ENCODE measurements around the gene TIA1.
"Not testable (repeated sequence)": the region's sequence is repeated elsewhere in the genome, so short reads cannot be mapped to it uniquely, and the experiment has no call there.

TIA1 gene, protein sequence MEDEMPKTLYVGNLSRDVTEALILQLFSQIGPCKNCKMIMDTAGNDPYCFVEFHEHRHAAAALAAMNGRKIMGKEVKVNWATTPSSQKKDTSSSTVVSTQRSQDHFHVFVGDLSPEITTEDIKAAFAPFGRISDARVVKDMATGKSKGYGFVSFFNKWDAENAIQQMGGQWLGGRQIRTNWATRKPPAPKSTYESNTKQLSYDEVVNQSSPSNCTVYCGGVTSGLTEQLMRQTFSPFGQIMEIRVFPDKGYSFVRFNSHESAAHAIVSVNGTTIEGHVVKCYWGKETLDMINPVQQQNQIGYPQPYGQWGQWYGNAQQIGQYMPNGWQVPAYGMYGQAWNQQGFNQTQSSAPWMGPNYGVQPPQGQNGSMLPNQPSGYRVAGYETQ

GRCh38 chr2:70248181-70248847, at the start of gene TIA1:
Gene TIA1 (minus strand): TSS chr2:70248628. CDS start chr2:70248430, 198 bp downstream.
- Histone ChIP-seq H3K36me3 (ENCODE audit: control insufficient read depth, insufficient read depth, low read length) (no peaks in the 10 kb centered on the region), H3K4me1 (ENCODE audit: control insufficient read depth, insufficient read depth, low read length) (peaks cover 6% of the 10 kb centered on the region), H3K9me3 (ENCODE audit: control insufficient read depth, insufficient read depth, low read length) (no peaks in the 10 kb centered on the region), H3K4me3 (ENCODE audit: low read depth, low read length) (peak within 1 kb of the TSS; percentile 99), H3K9ac (ENCODE audit: low read depth, low read length) (peak within 1 kb of the TSS; percentile 100), H3K27me3 (ENCODE audit: control insufficient read depth, insufficient read depth, low read length) (no peaks in the 10 kb centered on the region)

- H3K4me1 ChIP-seq (ENCODE audit: control insufficient read depth, insufficient read depth, low read length); H3K27me3 ChIP-seq (ENCODE audit: control insufficient read depth, insufficient read depth, low read length); H3K36me3 ChIP-seq (ENCODE audit: control insufficient read depth, insufficient read depth, low read length): not testable (repeated sequence)
Measured at GRCh38 chr2:70297828-70298227, 49.4 kb upstream of the TIA1 start.

DNA sequence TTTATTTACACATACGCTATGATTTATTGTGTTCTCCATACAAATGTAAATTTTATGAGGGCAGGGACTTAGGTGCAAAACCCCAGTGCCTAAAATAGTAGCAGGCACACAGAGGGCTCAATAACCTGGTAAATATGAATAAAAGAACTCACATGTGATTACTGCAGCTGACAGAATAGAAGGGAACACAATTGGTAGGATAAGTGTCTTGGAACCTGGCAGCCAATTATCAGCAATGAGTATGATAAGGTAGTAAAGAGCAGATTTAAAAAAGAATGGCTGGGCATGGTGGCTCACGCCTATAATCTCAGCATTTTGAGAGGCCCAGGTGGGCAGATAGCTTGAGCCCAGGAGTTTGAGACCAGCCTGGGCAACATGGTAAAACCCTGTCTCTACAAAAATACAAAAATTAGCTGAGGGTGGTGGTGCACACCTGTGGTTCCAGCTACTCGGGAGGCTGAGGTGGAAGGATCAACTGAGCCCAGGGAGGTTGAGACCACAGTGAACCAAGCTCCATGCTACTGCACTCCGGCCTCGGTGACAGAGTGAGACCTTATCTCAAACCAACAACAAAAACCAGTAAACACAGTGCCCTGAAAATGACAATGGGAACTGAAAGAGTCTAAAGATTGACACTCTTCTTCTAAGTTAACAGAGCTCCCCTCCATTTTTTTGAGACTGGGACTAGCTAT, 35.2 kb upstream of the TIA1 start:
- no peak overlapping the region for H3K9ac ChIP-seq (ENCODE audit: low read depth, low read length)
- no peaks in the 10 kb centered on the region for H3K9me3 ChIP-seq (ENCODE audit: control insufficient read depth, insufficient read depth, low read length)
- peaks cover 25% of the 10 kb centered on the region for H3K36me3 ChIP-seq (ENCODE audit: control insufficient read depth, insufficient read depth, low read length)
- no peaks in the 10 kb centered on the region for H3K4me1 ChIP-seq (ENCODE audit: control insufficient read depth, insufficient read depth, low read length)
- H3K27me3 ChIP-seq (ENCODE audit: control insufficient read depth, insufficient read depth, low read length): no peaks in the 10 kb centered on the region
- no peak overlapping the region for H3K4me3 ChIP-seq (ENCODE audit: low read depth, low read length)

More at GRCh38 chr2:70297828-70298227, 49.4 kb upstream of the TIA1 start:
- H3K4me3 ChIP-seq (ENCODE audit: low read depth, low read length); H3K9me3 ChIP-seq (ENCODE audit: control insufficient read depth, insufficient read depth, low read length); H3K9ac ChIP-seq (ENCODE audit: low read depth, low read length): not testable (repeated sequence)

DNA sequence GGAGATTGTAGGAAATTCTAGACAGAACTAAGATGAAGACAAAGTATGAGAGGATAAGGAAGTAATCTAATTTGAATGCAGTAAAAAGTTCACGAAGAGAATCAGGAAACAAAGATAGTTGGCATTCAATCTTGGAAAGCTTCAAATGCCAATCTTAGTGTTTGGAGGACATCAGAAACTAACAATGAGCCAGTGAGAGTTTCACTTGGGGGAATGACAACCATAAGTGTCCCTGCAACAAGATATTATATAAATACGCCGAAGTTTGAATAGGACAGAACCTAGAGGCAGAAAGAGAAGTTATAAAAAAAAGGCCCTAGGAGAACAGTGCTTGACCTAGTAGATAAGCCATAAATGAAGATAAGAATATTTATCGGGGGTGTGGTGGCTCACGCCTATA, 34.0 kb upstream of the TIA1 start:
- Histone ChIP-seq H3K9ac (ENCODE audit: low read depth, low read length) (no peak overlapping the region), H3K9me3 (ENCODE audit: control insufficient read depth, insufficient read depth, low read length) (no peaks in the 10 kb centered on the region), H3K4me3 (ENCODE audit: low read depth, low read length) (no peak overlapping the region), H3K4me1 (ENCODE audit: control insufficient read depth, insufficient read depth, low read length) (no peaks in the 10 kb centered on the region), H3K27me3 (ENCODE audit: control insufficient read depth, insufficient read depth, low read length) (no peaks in the 10 kb centered on the region), H3K36me3 (ENCODE audit: control insufficient read depth, insufficient read depth, low read length) (peaks cover 16% of the 10 kb centered on the region)

- peaks cover 12% of the 10 kb centered on the region for H3K36me3 ChIP-seq (ENCODE audit: control insufficient read depth, insufficient read depth, low read length)
Measured at GRCh38 chr2:70280242-70280798, 31.9 kb upstream of the TIA1 start.

DNA sequence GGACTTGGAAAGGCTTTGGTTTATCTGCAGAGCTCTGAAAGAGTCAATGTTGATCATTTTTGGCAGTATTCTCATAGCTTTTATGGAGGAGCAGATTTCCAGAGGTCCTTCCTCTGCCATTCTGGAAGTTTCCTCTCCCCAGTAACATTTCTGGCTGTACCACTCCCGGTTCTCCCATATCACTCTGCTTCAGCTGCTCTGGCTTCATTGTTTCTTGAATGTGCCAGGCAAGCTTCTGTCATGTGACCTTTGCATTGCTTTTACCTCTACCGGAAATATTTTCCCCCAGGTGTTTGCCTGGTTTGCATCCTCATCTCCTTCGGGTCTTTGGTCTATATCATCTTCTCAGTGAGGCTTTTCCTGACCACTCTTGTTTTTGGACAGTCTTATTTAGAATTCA, 21.9 kb upstream of the TIA1 start:
- Histone ChIP-seq H3K9ac (ENCODE audit: low read depth, low read length) (no peak overlapping the region), H3K4me1 (ENCODE audit: control insufficient read depth, insufficient read depth, low read length) (no peaks in the 10 kb centered on the region), H3K4me3 (ENCODE audit: low read depth, low read length) (no peak overlapping the region)

More at GRCh38 chr2:70280242-70280798, 31.9 kb upstream of the TIA1 start:
- no peaks in the 10 kb centered on the region for H3K9me3 ChIP-seq (ENCODE audit: control insufficient read depth, insufficient read depth, low read length)
- no peak overlapping the region for H3K4me3 ChIP-seq (ENCODE audit: low read depth, low read length)
- H3K4me1 ChIP-seq (ENCODE audit: control insufficient read depth, insufficient read depth, low read length): no peaks in the 10 kb centered on the region
- H3K27me3 ChIP-seq (ENCODE audit: control insufficient read depth, insufficient read depth, low read length): no peaks in the 10 kb centered on the region
- H3K9ac ChIP-seq (ENCODE audit: low read depth, low read length): no peak overlapping the region

GRCh38 chr2:70269422-70270302, 21.2 kb upstream of the TIA1 start:
- not testable (repeated sequence) for H3K9ac ChIP-seq (ENCODE audit: low read depth, low read length); H3K9me3 ChIP-seq (ENCODE audit: control insufficient read depth, insufficient read depth, low read length); H3K4me1 ChIP-seq (ENCODE audit: control insufficient read depth, insufficient read depth, low read length); H3K36me3 ChIP-seq (ENCODE audit: control insufficient read depth, insufficient read depth, low read length); H3K27me3 ChIP-seq (ENCODE audit: control insufficient read depth, insufficient read depth, low read length); H3K4me3 ChIP-seq (ENCODE audit: low read depth, low read length)

More for the DNA sequence above, 21.9 kb upstream of the TIA1 start:
- Histone ChIP-seq H3K27me3 (ENCODE audit: control insufficient read depth, insufficient read depth, low read length) (no peaks in the 10 kb centered on the region), H3K9me3 (ENCODE audit: control insufficient read depth, insufficient read depth, low read length) (no peaks in the 10 kb centered on the region), H3K36me3 (ENCODE audit: control insufficient read depth, insufficient read depth, low read length) (peaks cover 4% of the 10 kb centered on the region)

- H3K36me3 ChIP-seq (ENCODE audit: control insufficient read depth, insufficient read depth, low read length); H3K27me3 ChIP-seq (ENCODE audit: control insufficient read depth, insufficient read depth, low read length); H3K4me3 ChIP-seq (ENCODE audit: low read depth, low read length); H3K9me3 ChIP-seq (ENCODE audit: control insufficient read depth, insufficient read depth, low read length); H3K9ac ChIP-seq (ENCODE audit: low read depth, low read length); H3K4me1 ChIP-seq (ENCODE audit: control insufficient read depth, insufficient read depth, low read length): not testable (repeated sequence)
Measured at GRCh38 chr2:70266925-70267324, 18.5 kb upstream of the TIA1 start.

DNA sequence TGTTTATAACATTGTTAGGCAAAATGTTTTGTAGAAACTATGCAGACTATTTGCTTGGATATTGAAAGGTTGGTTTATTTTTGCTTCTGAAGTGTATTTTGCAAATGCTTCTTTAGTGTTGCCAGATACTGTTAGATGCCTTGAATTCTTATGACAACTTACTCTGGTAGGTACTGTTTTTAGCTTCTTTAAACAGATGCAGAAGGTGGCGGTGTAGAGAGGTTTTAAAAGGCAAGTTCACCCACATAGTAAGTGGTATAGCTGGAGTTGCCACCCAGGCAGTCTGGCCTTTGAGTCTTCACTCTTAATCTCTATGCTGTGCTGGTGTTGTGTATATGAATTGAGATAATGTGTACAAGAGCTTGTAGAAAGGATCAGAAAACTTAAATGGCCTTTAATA, 13.1 kb upstream of the TIA1 start:
- no peaks in the 10 kb centered on the region for H3K9me3 ChIP-seq (ENCODE audit: control insufficient read depth, insufficient read depth, low read length)
- H3K4me3 ChIP-seq (ENCODE audit: low read depth, low read length): no peak overlapping the region
- peaks cover 2% of the 10 kb centered on the region for H3K36me3 ChIP-seq (ENCODE audit: control insufficient read depth, insufficient read depth, low read length)
- no peaks in the 10 kb centered on the region for H3K27me3 ChIP-seq (ENCODE audit: control insufficient read depth, insufficient read depth, low read length)
- H3K9ac ChIP-seq (ENCODE audit: low read depth, low read length): peak overlapping the region; percentile 37
- H3K4me1 ChIP-seq (ENCODE audit: control insufficient read depth, insufficient read depth, low read length): no peaks in the 10 kb centered on the region

- Histone ChIP-seq H3K36me3 (ENCODE audit: control insufficient read depth, insufficient read depth, low read length) (peaks cover 2% of the 10 kb centered on the region), H3K9ac (ENCODE audit: low read depth, low read length) (peak overlapping the region; percentile 65), H3K9me3 (ENCODE audit: control insufficient read depth, insufficient read depth, low read length) (no peaks in the 10 kb centered on the region), H3K27me3 (ENCODE audit: control insufficient read depth, insufficient read depth, low read length) (no peaks in the 10 kb centered on the region), H3K4me1 (ENCODE audit: control insufficient read depth, insufficient read depth, low read length) (no peaks in the 10 kb centered on the region), H3K4me3 (ENCODE audit: low read depth, low read length) (peak overlapping the region; percentile 84)
Measured at GRCh38 chr2:70258532-70258875, 10.1 kb upstream of the TIA1 start.
